ENCODE results near the gene ZNF613. TPM values are rescaled to one million over a fixed set of nuclear protein-coding genes. Genes with fewer than 3 reads are reported as not detected.
"Not testable (repeated sequence)": the region's sequence is repeated elsewhere in the genome, so short reads cannot be mapped to it uniquely, and the experiment has no call there.

The ZNF613 gene
- total RNA-seq, 2 donors from 2014 or later = 4.1 to 5.2 TPM

DNA sequence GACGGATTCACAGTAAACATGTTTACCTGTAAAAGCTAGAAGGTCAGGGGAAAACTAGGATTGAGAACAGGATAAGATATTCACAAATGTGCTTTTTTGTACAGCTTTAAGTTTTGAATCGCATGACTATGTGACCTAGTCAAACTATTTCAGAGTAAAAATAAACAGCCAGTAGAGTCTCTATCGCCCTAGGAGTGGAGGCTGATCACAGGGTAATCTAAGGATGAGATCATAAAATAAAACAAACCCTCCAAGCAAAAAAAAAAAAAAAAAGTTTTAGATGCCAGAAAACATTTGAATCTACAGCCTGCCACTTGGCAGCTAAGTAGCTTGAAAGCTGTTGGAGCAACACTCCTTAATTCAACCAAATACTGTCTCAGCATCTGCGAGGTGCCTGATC is 32.5 kb downstream of the ZNF613 start:
- peak overlapping the region in 1 of 2 donors; percentile 31 for H3K27ac ChIP-seq
- peaks cover under 1 to 40% of the 10 kb centered on the region in 2 donors for H3K9me3 ChIP-seq

DNA sequence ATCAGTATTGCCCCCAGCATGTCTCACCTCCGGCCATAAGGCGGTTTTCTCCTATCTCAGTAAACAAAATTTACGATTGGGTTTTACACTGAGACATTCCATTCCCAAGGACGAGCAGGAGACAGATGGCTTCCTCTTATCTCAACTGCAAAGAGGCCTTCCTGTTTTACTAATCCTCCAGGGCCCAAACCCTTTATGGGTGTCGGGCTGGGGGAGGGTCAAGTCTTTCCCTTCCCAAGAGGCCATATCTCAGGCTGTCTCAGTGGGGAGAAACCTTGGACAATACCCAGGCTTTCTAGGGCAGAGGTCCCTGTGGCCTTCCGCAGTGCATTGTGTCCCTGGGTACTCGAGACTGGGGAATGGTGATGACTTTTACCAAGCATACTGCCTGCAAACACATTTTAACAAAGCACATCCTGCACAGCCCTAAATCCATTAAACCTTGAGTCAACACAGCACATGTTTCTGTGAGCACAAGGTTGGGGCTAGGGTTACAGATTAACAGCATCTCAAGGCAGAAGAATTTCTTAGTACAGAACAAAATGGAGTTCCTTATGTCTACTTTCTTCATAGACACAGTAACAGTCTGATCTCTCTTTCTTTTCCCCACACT is 33.5 kb downstream of the ZNF613 start:
- not testable (repeated sequence) for DNase-seq (ENCODE audit: low spot score)
- peaks cover 9 to 49% of the 10 kb centered on the region in 2 donors for H3K9me3 ChIP-seq

More for the DNA sequence above, 32.5 kb downstream of the ZNF613 start:
- TF ChIP-seq, protein P1, sequence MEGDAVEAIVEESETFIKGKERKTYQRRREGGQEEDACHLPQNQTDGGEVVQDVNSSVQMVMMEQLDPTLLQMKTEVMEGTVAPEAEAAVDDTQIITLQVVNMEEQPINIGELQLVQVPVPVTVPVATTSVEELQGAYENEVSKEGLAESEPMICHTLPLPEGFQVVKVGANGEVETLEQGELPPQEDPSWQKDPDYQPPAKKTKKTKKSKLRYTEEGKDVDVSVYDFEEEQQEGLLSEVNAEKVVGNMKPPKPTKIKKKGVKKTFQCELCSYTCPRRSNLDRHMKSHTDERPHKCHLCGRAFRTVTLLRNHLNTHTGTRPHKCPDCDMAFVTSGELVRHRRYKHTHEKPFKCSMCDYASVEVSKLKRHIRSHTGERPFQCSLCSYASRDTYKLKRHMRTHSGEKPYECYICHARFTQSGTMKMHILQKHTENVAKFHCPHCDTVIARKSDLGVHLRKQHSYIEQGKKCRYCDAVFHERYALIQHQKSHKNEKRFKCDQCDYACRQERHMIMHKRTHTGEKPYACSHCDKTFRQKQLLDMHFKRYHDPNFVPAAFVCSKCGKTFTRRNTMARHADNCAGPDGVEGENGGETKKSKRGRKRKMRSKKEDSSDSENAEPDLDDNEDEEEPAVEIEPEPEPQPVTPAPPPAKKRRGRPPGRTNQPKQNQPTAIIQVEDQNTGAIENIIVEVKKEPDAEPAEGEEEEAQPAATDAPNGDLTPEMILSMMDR (IDR thresholded peaks at IDR 0.05) = no peak
- peaks cover 0 to 10% of the 10 kb centered on the region in 2 donors for H3K4me1 ChIP-seq
- DNase-seq (ENCODE audit: low spot score) = no peak
- H3K4me3 ChIP-seq = no peak overlapping the region
- peaks cover 10% of the 10 kb centered on the region for H3K36me3 ChIP-seq
- H3K27me3 ChIP-seq = no peaks in the 10 kb centered on the region

DNA sequence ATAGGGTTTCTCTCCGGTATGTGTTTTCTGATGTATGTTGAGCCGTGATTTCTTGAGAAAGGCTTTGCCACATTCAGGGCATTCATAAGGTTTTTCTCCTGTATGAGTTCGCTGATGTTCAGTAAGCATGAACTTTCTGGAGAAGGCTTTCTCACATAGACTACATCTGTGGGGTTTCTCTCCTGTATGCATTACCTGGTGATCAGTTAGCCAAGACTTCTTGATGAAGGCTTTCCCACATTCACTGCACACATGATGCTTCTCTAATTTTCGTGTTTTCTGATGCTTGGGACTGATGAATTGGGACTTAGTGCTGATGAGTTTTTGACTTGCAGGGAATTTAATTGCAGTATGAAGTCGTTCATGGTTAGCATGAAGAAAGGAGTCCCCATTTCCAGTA is 38.3 kb downstream of the ZNF613 start:
- H3K27me3 ChIP-seq = no peaks in the 10 kb centered on the region
- TF ChIP-seq, protein P1 (IDR thresholded peaks at IDR 0.05) = no peak
- peaks cover 30 to 87% of the 10 kb centered on the region in 2 donors for H3K9me3 ChIP-seq
- no peak overlapping the region for H3K27ac ChIP-seq
- H3K4me1 ChIP-seq = peaks cover 0 to 2% of the 10 kb centered on the region in 2 donors
- no peak overlapping the region for H3K4me3 ChIP-seq
- DNase-seq (ENCODE audit: low spot score) = no peak
- H3K36me3 ChIP-seq = peaks cover 67% of the 10 kb centered on the region

More for the DNA sequence above, 33.5 kb downstream of the ZNF613 start:
- Histone ChIP-seq H3K36me3 (peaks cover 19% of the 10 kb centered on the region), H3K27ac (peak overlapping the region in 1 of 2 donors; percentile 31)
- not testable (repeated sequence) for H3K4me3 ChIP-seq, H3K4me1 ChIP-seq, H3K27me3 ChIP-seq

DNA sequence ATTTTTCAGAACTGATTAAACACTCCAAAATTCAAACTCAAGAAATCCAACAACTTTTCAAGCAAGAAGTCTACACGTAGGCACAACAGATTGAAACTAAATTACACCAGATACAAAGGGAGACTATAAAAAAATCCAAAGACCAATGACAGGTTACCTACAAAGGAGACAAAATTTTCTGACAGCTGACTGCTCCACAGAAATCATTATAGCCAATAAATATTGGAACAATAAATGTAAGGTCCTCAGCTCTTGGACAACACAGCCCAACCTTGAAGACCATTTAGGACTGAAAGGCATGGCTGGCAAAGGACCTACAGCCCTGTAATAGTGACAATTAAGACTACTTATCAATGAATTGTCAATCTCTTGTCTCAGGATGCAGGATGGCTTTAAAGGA is 43.4 kb downstream of the ZNF613 start:
- DNase-seq (ENCODE audit: low spot score) = no peak
- Histone ChIP-seq H3K4me1 (no peaks in the 10 kb centered on the region), H3K9me3 (peaks cover 54 to 100% of the 10 kb centered on the region in 2 donors), H3K36me3 (peaks cover 91% of the 10 kb centered on the region), H3K4me3 (no peak overlapping the region), H3K27me3 (no peaks in the 10 kb centered on the region), H3K27ac (no peak overlapping the region)
- TF ChIP-seq, protein P1 (IDR thresholded peaks at IDR 0.05) = no peak

DNA sequence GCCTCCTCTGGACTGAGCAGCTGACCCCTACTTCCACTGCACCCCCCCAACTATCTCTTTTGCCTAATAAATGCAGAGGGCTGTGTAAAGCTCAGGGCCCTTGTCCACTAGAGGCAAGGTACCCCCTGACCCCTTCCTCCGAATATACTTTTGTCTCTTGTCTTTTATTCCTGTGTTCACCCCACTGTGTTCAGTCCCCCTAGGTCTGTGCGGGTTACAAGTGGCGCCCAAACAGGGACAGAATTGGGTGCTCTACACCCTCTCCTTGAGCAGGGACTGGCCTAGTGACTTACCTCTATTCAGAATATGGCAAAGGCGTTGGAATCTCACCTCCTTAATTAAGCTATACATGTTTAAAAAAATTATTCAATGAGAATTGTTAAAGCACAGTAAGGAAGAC is 44.4 kb downstream of the ZNF613 start:
- TF ChIP-seq, protein P1 (IDR thresholded peaks at IDR 0.05) = no peak
- H3K27ac ChIP-seq = no peak overlapping the region
- peaks cover 82% of the 10 kb centered on the region for H3K36me3 ChIP-seq
- peaks cover 51 to 100% of the 10 kb centered on the region in 2 donors for H3K9me3 ChIP-seq
- H3K4me3 ChIP-seq = no peak overlapping the region
- H3K4me1 ChIP-seq = no peaks in the 10 kb centered on the region
- no peak for DNase-seq (ENCODE audit: low spot score)
- no peaks in the 10 kb centered on the region for H3K27me3 ChIP-seq

DNA sequence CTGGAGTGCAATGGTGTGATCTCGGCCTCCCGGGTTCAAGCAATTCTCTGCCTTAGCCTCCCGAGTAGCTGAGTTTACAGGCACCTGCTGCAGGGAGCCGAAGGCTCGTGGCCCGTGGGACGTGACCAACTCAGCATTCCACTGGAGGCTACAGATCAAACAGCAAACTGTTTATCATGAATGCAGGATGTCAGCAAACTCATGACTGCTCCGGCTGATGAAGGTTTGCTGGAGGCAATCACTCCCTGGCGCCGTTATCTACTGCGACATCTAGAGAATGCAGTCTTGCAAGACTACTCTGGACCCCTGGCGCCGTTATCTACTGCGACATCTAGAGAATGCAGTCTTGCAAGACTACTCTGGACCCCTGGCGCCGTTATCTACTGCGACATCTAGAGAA is 48.5 kb downstream of the ZNF613 start:
- not testable (repeated sequence) for H3K4me3 ChIP-seq; H3K27me3 ChIP-seq; H3K4me1 ChIP-seq; H3K27ac ChIP-seq; DNase-seq (ENCODE audit: low spot score)
- Histone ChIP-seq H3K9me3 (peaks cover 37 to 96% of the 10 kb centered on the region in 2 donors), H3K36me3 (peaks cover 47% of the 10 kb centered on the region)

DNA sequence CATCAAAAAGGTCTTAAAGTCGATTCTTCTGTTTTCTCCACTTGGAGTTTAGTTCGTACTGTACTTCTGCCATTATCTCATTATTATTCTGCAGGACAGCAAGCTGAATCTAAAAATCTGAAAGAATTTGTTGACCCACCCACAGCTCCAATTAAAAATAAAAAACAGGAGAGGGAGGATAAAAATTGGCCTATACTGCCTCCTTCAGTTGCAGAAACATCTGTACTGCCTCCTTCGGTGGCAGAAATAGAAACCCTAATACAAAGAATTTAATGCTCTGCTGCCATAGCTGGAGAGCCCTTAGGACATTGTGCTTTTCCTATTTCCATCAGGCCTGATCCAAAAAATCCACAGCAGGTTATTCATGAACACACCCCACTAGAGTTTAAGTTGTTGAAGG is 49.6 kb downstream of the ZNF613 start:
- TF ChIP-seq, protein P1 (IDR thresholded peaks at IDR 0.05) = no peak
- Histone ChIP-seq H3K27me3 (no peaks in the 10 kb centered on the region), H3K4me3 (no peak overlapping the region), H3K4me1 (no peaks in the 10 kb centered on the region), H3K36me3 (peaks cover 41% of the 10 kb centered on the region), H3K27ac (no peak overlapping the region), H3K9me3 (peaks cover 27 to 93% of the 10 kb centered on the region in 2 donors)
- no peak for DNase-seq (ENCODE audit: low spot score)
